Gastroesophageal sphincter (tissue), 4 donors: Measurements from ENCODE around the gene THRB. TPM values are rescaled to one million over a fixed set of nuclear protein-coding genes. Genes with fewer than 3 reads are reported as not detected.

Source experiments
- ATAC-seq: fragments of 150-250 bp; one replicate; pipeline ENCODE4 v1.9.1; 2016; ENCODE audit warnings: mild to moderate bottlenecking, moderate library complexity
- H3K27ac ChIP-seq, 4 donors: fragments of 200-600 bp; sonication (generic) in 3 of 4; 1 replicate in 3 of 4; 2 replicates in 1 of 4; pipeline ENCODE4 v1.5.1; 2016 to 2019
- H3K27me3 ChIP-seq: fragments of 200-600 bp; sonication (generic); one replicate; pipeline ENCODE4 v1.5.1; 2019
- H3K36me3 ChIP-seq, 2 donors: fragments of 200-600 bp; sonication (generic); one replicate each; pipeline ENCODE4 v1.5.1; 2019; ENCODE audit warnings: control low read depth in 1 of 2
- H3K4me1 ChIP-seq, 3 donors: fragments of 200-600 bp; sonication (generic); 1 replicate in 2 of 3; 2 replicates in 1 of 3; pipeline ENCODE4 v1.5.1; 2016 to 2019; ENCODE audit warnings: control low read depth in 2 of 3
- H3K4me3 ChIP-seq, 2 donors: fragments of 200-600 bp; sonication (generic); one replicate each; pipeline ENCODE4 v1.5.1; 2019; ENCODE audit warnings: mild to moderate bottlenecking in 1 of 2, moderate library complexity in 1 of 2
- H3K9me3 ChIP-seq, 3 donors: fragments of 200-600 bp; sonication (generic); one replicate each; pipeline ENCODE4 v1.5.1; 2017 to 2019; ENCODE audit warnings: control low read depth in 2 of 3
- EP300 ChIP-seq: sonication (generic); formaldehyde crosslinking; IDR thresholded peaks from one replicate; pipeline ENCODE4 v1.6.1; 2017; ENCODE audit warnings: antibody characterized with exemption, mild to moderate bottlenecking
- POLR2A ChIP-seq, 2 donors: fragments of 450-650 bp; IDR thresholded peaks; one replicate each; pipeline ENCODE4 v1.6.1; 2017; ENCODE audit warnings: antibody characterized with exemption in 2 of 2, mild to moderate bottlenecking in 2 of 2, moderate library complexity in 1 of 2
- POLR2AphosphoS5 ChIP-seq: sonication (generic); formaldehyde crosslinking; IDR thresholded peaks from one replicate; pipeline ENCODE4 v1.6.1; 2017; ENCODE audit warnings: antibody characterized with exemption
- WGBS, 2 donors: methylation state at CpG; one replicate each; pipeline ENCODE4 v1.1.5; 2018; ENCODE audit warnings: low coverage in 1 of 2; 5-methylcytosine and 5-hydroxymethylcytosine counted together
- total RNA-seq, 4 donors: library from RNA; depleted of rRNA; stranded (reverse); fragments of >200 nt; gene quantifications; one replicate each; pipeline ENCODE4 v1.1.0, GENCODE V29; 2016
- TF ChIP-seq, protein P1 (sequence below), 4 experiments: fragments of 200-600 bp in 2 of 4; fragments of 450-650 bp in 2 of 4; sonication (generic) in 1 of 4; IDR thresholded peaks; one replicate each; pipeline ENCODE4 v1.5.1; 2017 to 2019; ENCODE audit warnings: antibody characterized with exemption in 4 of 4, mild to moderate bottlenecking in 2 of 4, moderate library complexity in 2 of 4

Gene THRB
- total RNA-seq, 4 donors from 2014 or later: 42.5 to 61.9 (median 55.8) TPM

DNA sequence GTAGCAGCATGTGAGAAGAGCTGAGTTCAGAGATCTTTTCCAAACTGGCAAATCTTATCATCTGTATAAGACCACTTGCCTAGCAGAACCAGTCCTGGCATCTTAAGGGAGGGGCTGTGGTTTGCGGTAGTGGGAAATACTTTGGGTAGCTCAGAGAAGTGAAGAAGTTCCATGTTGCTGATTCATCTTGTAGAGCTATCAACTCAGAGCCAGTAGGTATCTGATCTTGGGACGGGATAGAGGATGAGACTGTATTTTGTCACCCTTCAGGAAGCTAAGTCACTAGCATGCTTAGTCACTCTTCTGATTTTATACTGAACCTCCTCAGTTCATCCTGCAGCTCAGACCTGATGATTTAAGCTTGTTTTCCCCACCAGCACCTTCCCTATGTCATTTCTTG, 338.2 kb downstream of the THRB start:
- TF ChIP-seq EP300 (no peak), POLR2A (IDR thresholded peaks at IDR 0.05) (no peak), POLR2AphosphoS5 (no peak)
- TF ChIP-seq, protein P1, sequence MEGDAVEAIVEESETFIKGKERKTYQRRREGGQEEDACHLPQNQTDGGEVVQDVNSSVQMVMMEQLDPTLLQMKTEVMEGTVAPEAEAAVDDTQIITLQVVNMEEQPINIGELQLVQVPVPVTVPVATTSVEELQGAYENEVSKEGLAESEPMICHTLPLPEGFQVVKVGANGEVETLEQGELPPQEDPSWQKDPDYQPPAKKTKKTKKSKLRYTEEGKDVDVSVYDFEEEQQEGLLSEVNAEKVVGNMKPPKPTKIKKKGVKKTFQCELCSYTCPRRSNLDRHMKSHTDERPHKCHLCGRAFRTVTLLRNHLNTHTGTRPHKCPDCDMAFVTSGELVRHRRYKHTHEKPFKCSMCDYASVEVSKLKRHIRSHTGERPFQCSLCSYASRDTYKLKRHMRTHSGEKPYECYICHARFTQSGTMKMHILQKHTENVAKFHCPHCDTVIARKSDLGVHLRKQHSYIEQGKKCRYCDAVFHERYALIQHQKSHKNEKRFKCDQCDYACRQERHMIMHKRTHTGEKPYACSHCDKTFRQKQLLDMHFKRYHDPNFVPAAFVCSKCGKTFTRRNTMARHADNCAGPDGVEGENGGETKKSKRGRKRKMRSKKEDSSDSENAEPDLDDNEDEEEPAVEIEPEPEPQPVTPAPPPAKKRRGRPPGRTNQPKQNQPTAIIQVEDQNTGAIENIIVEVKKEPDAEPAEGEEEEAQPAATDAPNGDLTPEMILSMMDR (IDR thresholded peaks at IDR 0.05): no peak
- H3K4me3 ChIP-seq: no peak overlapping the region
- no peak overlapping the region for H3K27ac ChIP-seq
- 69 to 81% methylated on average over 2 of the region's 2 CpGs for WGBS, 2 donors
- peaks cover 0 to 17% (median 2%) of the 10 kb centered on the region in 3 donors for H3K4me1 ChIP-seq
- H3K9me3 ChIP-seq: no peaks in the 10 kb centered on the region
- H3K27me3 ChIP-seq: no peaks in the 10 kb centered on the region
- no peak for ATAC-seq
- H3K36me3 ChIP-seq: no peaks in the 10 kb centered on the region

DNA sequence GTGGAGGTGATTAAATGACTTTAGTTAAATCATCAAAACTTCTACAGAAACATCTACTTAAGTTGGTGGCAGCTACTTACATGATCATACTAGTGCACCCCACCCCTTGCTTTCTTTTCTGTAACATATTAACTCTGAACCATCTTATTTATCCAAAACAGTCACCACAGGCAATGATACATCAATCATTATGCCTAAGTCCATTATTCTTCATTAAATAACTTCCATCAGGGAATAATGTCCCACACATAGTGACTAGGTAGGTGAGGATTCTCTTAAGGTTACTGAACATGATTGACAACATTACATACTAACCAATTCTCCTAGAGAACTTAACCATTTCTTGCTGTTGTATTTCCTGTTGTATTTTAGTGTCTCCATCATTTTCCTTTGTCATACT, 339.4 kb downstream of the THRB start:
- no peaks in the 10 kb centered on the region for H3K27me3 ChIP-seq
- no peak for ATAC-seq
- H3K27ac ChIP-seq: no peak overlapping the region
- no peaks in the 10 kb centered on the region for H3K9me3 ChIP-seq
- peaks cover 0 to 8% (median 2%) of the 10 kb centered on the region in 3 donors for H3K4me1 ChIP-seq
- H3K36me3 ChIP-seq: no peaks in the 10 kb centered on the region
- TF ChIP-seq POLR2A (IDR thresholded peaks at IDR 0.05) (no peak), POLR2AphosphoS5 (no peak), EP300 (no peak)
- TF ChIP-seq, protein P1 (IDR thresholded peaks at IDR 0.05): no peak
- H3K4me3 ChIP-seq: no peak overlapping the region

DNA sequence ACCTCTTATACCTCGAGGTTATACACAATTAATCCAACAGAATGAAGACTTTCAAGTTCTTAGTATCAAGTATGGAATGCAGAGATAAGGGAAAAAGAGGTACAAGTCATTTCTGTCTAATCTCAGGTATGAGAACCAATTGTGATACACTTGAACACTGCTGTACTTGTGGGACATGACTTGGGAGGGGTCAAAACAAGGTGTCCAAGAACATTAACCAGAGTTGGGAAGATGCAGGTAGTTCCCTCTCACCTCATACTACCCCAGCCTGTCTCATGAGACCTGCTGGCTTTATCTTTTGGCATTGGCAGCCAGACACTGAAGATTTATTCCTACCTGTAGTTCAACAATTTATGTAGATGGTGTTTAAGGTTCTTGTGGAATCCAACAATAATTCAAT, 339.9 kb downstream of the THRB start:
- WGBS, 2 donors: 37 to 67% methylated on average over 1 of the region's 1 CpG
- Histone ChIP-seq H3K36me3 (no peaks in the 10 kb centered on the region), H3K4me1 (peaks cover 0 to 8% (median 2%) of the 10 kb centered on the region in 3 donors), H3K9me3 (no peaks in the 10 kb centered on the region), H3K4me3 (no peak overlapping the region), H3K27me3 (no peaks in the 10 kb centered on the region), H3K27ac (no peak overlapping the region)
- TF ChIP-seq POLR2A (IDR thresholded peaks at IDR 0.05) (no peak), POLR2AphosphoS5 (no peak), EP300 (no peak)
- TF ChIP-seq, protein P1 (IDR thresholded peaks at IDR 0.05): no peak
- no peak for ATAC-seq

DNA sequence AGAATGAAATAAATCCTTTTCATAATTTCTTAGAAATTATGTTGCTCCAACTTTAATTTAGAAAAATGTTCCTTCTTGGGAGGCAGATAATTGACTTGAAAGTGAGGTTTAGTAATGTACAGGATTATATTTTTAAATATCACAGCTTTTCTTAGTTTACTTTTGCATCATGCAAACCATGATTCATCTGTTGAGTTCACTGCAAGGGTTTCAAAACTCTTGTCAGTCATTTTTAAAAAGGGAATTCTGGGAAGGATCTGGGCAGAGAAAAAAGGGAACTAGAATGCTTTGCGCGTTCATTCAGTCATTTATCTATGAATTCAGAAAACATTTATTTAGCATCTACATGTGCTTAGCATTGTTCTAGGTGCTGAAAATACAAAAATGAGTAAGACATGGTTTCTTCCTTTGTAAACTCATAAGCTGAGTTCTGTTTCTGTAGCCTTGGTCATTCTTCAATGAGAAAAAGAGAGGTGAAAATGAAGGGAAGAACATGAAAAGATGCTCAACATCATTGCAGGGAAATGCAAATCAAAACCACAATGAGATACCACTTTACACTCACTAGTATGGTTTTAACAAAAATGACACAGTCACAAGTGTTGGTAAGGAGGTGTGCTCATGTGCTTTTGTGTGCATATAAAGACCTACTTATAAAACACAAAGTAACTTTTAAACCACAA, 340.5 kb downstream of the THRB start:
- no peak for ATAC-seq
- H3K4me3 ChIP-seq: no peak overlapping the region
- H3K36me3 ChIP-seq: no peaks in the 10 kb centered on the region
- peaks cover 0 to 8% (median 2%) of the 10 kb centered on the region in 3 donors for H3K4me1 ChIP-seq
- no peaks in the 10 kb centered on the region for H3K9me3 ChIP-seq
- TF ChIP-seq POLR2A (IDR thresholded peaks at IDR 0.05) (no peak), POLR2AphosphoS5 (peak; percentile 52), EP300 (no peak)
- H3K27me3 ChIP-seq: no peaks in the 10 kb centered on the region
- 66 to 76% methylated on average over 2 of the region's 2 CpGs for WGBS, 2 donors
- no peak overlapping the region for H3K27ac ChIP-seq

DNA sequence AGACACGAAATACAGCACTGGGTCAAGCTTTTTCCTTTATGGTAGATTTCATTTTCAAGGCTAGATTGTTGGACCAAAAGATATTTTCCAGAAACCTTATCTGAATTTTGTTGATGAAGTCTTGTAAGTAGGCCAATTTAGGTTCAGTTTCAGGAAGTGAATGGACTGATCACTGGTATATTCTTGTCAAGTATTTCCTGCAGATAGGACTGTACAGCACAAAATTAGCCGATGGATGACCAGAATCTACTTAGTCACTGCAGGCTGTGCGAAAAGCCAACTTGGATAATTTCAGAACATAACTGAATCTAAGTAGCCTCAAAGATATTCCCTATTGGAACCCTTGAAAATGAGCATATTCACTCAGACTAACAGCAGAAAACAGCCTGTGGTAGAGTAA, 343.1 kb downstream of the THRB start:
- H3K9me3 ChIP-seq: no peaks in the 10 kb centered on the region
- TF ChIP-seq, protein P1 (IDR thresholded peaks at IDR 0.05): no peak
- TF ChIP-seq EP300: no peak
- no peak for TF ChIP-seq POLR2A (IDR thresholded peaks at IDR 0.05)
- no peak for TF ChIP-seq POLR2AphosphoS5
- 58 to 79% methylated on average over 3 of the region's 3 CpGs for WGBS, 2 donors
- H3K4me1 ChIP-seq: peaks cover 0 to 18% (median 2%) of the 10 kb centered on the region in 3 donors
- no peak for ATAC-seq
- no peak overlapping the region for H3K4me3 ChIP-seq
- no peaks in the 10 kb centered on the region for H3K36me3 ChIP-seq
- no peaks in the 10 kb centered on the region for H3K27me3 ChIP-seq
- no peak overlapping the region for H3K27ac ChIP-seq
